HG03439 (cell line): ENCODE measurements around the gene DUSP5.

Source experiments
- ATAC-seq: cut with Tn5 transposase; IDR thresholded peaks from one replicate; pipeline ENCODE4 v1.9.1; 2021; ENCODE audit warnings: mild to moderate bottlenecking, moderate library complexity; ENCODE audit not compliant: unreplicated experiment

Gene DUSP5

GRCh38 chr10:110479710-110480109 lies 18.0 kb upstream of the DUSP5 start:
- no peak for ATAC-seq

GRCh38 chr10:110480387-110480786 lies 17.3 kb upstream of the DUSP5 start:
- no peak for ATAC-seq

- ATAC-seq, result no peak
Measured at GRCh38 chr10:110481919-110482318, 15.8 kb upstream of the DUSP5 start.

GRCh38 chr10:110483633-110484032 lies 14.1 kb upstream of the DUSP5 start:
- ATAC-seq, result no peak

DNA sequence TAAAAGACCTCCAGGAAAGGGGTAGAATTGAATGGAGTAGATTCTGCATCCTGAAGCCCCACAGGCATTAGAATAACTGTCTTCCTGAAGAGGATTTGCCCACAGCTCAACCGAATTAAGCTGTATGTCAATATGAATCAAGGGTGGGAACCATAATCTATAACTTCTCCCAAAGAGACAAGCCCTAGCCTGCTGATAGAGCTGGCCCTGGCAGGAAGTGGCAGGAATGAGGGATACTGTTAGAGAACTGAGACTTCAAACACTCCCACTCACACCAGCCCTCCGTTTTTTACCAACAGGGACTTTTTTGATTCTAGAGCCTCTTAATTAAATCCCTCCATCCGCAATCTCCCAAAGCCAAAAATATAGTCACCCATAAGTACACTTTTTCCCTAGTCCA lies 12.2 kb upstream of the DUSP5 start:
- no peak for ATAC-seq

DNA sequence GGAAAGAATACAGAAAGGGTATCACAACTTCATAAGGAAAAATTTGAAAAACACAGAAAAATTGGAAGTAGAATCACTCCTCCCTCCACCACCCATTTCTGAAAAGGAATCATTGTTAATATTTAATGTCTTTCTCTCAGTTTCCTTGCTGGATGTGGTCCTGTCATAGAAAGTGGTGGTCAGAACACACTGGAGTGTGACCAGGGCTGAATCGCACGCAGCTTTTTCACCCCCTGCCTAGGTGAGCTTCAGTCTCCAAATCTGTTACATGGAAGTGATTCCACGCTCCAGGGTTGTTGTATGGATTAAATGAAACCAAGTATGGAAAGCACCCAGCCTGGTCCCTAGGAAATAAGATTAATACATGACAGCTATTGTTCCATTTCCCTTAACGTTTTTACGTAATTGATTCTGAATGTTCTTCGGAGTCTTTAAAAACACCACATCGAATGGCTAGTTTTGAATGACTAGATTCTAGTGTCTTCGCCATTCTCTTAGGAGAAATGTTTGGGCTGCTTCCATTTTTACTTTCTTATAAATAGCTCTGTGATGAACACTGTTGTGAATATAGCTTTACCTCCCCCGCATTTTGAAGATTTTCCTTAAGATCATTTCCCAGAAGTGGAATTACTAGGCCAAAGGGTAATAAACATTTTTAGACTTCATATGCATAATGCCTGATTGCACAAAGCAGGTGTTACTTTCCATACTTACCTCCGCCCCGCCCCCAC lies 10.9 kb upstream of the DUSP5 start:
- no peak for ATAC-seq

DNA sequence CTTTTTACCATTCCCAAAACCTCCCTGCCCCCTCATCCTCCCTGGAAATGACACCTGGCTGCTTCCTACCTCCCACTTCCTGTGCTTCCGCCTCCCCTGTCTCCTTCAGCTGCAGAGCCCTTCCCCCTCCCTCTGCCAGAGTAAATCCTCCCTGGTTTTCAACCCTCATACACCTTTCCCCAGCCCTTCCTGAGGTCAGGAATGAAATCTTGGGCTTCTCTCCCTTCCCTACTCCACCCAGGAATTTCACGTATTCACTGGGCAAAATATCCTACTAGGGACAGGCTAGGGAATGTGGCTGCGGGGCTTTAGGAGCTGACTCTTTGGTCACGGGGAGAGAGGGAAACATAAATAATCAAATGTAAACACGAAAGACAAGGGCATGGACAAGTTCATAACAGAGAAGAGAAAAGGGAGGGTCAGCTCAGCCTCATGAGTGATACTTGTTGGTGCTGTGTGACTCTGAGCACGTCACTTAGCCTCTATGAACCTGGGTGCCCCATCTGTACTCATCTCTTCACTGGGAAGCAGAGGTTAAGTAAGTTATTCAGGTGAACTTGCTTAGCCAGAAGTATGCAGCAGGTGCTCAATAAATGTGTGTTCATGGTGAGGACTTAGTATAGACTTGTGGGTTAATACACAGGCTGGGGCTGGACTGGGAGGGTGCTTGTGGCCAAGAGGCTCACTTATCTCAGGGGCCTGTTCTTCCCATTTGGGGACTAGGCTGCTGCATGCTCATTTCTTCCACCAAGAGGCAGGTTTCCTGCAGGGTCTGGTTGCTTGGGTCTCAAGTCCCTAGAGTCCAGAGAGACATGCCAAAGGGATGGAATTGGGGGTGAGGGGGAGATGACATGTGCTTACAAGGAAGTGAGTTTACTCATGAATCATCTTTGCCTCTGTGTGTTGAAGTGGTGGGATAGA lies 10.0 kb upstream of the DUSP5 start:
- ATAC-seq, result no peak

DNA sequence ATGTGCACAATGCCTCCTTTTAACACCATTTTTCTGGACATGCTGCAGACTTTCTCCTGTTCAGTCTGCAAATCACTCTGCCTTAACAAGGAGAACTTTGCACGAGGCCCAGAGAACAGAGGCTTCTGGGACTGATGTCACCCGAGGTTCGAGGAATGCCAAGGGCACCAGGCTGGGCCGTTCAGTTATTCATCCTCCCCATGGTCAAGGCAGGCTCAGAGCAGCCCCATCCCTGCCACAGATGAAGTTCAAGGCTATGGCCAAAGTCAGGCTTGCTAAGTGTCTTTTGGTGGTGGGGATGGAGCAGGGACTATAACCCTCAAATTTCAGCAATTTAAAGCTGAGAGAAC lies 9.4 kb upstream of the DUSP5 start:
- ATAC-seq, result no peak

- ATAC-seq, result no peak
Measured at GRCh38 chr10:110488940-110489339, 8.8 kb upstream of the DUSP5 start.

DNA sequence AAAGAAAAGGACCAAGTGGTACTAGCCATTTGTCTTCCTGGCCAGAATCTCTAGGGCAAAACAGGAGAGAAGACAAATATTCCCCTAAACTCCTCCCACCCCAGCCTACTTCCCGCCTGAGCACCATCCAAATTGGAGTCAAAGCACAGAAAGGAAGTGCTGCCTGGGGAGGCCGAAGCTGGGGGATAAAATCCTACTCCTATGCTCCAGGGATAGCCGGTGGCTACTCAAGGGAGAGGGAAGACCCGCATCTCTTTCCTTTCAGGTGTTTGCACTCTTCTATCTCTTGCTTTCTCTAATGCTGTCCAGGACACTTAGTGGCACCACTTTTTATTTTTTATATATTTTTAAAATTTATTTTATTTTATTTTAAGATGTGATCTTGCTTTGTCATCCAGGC lies 7.1 kb upstream of the DUSP5 start:
- no peak for ATAC-seq

- no peak for ATAC-seq
Measured at GRCh38 chr10:110491346-110491745, 6.4 kb upstream of the DUSP5 start.

- ATAC-seq, result peak; percentile 41
Measured at GRCh38 chr10:110492069-110492822, 5.5 kb upstream of the DUSP5 start.

- ATAC-seq, result no peak
Measured at GRCh38 chr10:110493832-110494426, 3.8 kb upstream of the DUSP5 start.

- ATAC-seq, result no peak
Measured at GRCh38 chr10:110494532-110494931, 3.2 kb upstream of the DUSP5 start.

DNA sequence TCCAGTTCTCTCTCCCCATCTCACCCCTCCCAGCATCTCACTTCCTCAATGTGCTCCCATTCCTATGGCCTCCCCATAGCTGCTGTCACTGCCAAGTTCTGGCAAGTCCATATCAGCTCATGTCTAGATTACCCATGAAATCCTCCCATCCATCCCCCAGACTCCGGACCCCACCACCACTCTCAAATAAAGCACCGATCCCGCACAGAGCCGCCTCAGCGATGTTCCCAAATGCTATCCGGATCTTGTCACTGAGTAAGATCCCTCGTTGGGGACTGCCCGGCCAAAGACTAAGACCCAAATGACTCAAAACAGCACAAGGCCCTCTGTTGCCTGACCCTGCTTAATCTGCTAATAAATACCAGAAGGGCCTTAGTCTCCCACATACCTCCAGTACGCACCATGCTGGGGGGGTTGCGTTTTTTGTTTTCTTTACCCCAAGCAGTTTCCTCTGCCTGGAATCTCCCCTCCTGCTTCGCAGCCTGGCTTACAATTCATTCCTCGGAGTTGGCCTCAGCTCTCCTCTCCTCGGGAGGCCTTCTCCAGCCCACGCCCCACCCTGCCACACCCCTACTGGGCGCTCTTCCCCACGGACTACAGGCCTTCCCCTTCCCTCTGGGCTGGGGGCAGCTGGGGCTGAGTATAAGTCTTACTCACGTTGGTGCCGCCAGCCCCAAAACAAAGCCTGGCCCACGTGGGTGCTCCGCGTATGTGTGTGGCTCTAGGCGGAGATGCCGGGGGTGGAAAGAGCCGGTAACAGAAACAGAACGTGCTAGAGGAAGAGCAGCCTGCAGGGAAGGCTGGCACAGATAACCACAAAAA lies 1.8 kb upstream of the DUSP5 start:
- no peak for ATAC-seq

DNA sequence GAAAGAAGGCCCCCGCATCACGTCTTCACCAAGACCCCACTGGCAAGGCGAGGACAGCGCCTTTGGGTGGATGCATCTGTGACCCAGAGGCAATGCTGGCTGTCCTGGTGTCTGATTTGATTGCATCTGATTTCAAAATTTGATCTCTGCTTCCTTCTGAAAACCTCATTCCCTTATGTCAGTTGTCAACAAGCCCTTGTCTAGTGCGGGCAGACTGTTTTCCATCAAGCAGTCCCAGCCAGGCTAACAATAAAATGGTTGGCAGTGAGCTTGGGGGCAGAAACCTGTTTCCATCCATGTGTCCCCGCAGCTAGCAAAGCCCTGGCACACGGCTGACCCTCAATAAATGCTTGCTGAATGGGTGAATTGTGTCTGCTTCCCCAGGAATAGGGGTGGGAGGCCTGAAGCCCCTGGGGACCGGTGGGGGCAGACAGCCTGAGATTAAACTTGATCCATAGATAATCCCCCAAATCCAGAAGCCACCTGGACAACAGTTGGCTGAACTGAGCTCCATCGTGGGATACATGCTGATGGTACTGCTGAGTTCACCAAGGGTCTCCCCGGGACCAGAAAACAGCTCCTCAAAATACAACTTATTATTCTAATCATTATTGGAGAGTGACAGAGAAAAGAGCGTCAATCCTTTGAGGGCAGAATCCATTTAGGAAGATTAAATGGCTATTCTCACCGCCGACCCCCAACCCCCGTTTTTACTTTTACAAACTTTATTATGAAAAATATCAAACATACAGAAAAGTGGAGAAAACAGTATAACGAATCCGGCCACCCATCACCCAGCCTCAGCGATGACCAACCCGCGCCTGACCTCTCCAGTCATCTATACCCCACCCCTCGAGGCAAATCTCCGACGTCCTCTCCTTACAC lies 912 bp upstream of the DUSP5 start:
- ATAC-seq, result no peak

DNA sequence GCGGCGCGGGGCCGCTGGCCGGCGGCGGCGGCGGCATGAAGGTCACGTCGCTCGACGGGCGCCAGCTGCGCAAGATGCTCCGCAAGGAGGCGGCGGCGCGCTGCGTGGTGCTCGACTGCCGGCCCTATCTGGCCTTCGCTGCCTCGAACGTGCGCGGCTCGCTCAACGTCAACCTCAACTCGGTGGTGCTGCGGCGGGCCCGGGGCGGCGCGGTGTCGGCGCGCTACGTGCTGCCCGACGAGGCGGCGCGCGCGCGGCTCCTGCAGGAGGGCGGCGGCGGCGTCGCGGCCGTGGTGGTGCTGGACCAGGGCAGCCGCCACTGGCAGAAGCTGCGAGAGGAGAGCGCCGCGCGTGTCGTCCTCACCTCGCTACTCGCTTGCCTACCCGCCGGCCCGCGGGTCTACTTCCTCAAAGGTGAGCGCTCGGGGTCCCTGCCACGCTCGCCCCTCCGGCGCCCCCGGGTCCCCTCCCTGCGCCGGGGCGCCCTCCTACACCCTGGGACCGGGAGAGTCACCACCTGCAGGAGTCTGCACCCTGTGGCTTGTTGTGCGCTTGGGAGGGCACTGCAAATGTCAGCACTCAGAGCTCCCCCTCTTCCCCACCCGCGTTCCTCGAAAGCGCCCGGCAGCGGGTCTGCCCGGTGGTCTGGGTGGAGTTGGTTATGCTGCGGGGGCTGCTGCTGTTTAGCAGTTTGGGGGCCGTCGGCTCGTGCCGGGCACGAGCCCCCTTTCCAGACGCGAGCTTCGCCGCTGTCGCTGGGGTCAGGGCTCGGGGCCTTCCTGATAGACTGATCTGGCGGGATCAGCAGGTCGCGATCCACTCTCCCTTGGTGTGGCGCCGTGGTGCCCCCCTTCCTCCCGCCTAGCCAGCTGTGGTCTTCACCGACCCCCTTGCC lies 627 bp downstream of the DUSP5 start:
- no peak for ATAC-seq
